GM12865 (cell line): ENCODE data around the gene HMGCS1.

Experiments
- DNase-seq: peaks from one replicate; pipeline ENCODE4 v3.0.0; 2010; ENCODE audit warnings: low read depth
- H3K4me3 ChIP-seq: 2 replicates; pipeline ENCODE4 v1.5.1; 2011; ENCODE audit warnings: mild to moderate bottlenecking, low read depth, low read length, control low read depth
- TF ChIP-seq, protein P1 (sequence below): IDR thresholded peaks from 2 replicates; pipeline ENCODE4 v1.5.1; 2011; ENCODE audit warnings: low read length, control low read depth, low read depth, inconsistent platforms; ENCODE audit not compliant: insufficient read depth; ENCODE audit errors: missing control alignments

HMGCS1 gene

DNA sequence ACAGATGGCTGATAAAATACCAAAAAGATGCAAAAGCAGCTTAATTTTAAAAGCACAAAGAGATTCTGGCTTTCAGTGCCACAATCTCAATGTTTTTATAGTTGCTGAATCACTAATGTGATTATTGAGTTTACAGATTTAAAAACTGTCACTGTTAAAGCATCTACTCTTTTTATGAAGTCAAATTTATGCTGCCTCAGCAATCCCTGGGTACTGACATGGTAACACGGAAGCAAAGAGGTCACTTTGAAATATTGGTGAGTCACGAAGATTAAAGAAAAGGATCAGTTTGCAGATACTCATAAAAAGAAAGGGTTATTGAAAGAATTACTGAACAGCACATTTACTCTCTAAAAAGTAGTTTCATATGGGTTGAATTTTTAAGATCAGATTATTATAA lies 39.7 kb upstream of the HMGCS1 start:
- TF ChIP-seq, protein P1, sequence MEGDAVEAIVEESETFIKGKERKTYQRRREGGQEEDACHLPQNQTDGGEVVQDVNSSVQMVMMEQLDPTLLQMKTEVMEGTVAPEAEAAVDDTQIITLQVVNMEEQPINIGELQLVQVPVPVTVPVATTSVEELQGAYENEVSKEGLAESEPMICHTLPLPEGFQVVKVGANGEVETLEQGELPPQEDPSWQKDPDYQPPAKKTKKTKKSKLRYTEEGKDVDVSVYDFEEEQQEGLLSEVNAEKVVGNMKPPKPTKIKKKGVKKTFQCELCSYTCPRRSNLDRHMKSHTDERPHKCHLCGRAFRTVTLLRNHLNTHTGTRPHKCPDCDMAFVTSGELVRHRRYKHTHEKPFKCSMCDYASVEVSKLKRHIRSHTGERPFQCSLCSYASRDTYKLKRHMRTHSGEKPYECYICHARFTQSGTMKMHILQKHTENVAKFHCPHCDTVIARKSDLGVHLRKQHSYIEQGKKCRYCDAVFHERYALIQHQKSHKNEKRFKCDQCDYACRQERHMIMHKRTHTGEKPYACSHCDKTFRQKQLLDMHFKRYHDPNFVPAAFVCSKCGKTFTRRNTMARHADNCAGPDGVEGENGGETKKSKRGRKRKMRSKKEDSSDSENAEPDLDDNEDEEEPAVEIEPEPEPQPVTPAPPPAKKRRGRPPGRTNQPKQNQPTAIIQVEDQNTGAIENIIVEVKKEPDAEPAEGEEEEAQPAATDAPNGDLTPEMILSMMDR: no peak
- DNase-seq: no peak
- H3K4me3 ChIP-seq: no peak overlapping the region

DNA sequence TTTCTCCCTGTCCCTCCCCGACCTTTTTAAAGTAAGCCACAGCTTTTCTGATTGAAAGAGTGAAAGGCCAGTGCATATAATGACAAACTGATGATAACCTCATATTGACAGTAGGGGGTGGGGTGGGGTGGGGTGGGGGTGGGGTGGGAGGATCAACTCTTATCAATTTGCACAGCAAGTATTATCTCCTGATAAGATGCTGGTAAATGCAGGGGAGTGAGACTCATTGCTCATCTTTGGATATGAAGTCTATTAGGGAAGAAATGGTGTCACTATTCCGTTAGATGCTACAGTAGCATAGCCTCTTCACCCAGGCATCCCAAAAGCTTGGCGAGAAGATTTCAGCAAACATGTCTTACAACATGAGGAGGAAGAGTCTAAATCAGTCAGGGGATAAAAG lies 38.9 kb upstream of the HMGCS1 start:
- DNase-seq: no peak
- TF ChIP-seq, protein P1: no peak
- H3K4me3 ChIP-seq: no peak overlapping the region

DNA sequence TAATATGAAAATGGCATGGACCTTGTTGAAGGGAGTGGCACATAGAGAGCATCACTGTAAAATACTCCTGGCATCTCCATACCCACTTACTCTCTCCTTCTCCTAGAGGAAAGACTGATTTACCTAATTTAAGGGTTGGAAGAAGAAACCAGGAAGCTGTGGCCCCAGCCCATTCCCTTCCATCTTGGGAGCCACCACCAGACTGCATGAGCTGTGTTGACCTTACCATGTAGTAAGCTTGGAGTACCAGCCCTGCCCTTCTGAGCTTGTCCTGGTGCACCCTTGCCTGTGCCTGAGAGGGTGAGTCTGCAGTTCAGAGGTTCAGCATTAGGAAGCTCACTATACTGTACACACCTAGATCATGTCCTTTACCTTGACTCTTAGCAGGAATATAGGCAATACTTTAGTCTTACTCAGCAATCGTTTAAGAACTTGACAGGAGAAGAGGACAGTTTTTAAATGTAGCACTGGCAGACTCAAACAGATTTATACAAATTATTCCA lies 35.7 kb upstream of the HMGCS1 start:
- TF ChIP-seq, protein P1: no peak
- no peak for DNase-seq

DNA sequence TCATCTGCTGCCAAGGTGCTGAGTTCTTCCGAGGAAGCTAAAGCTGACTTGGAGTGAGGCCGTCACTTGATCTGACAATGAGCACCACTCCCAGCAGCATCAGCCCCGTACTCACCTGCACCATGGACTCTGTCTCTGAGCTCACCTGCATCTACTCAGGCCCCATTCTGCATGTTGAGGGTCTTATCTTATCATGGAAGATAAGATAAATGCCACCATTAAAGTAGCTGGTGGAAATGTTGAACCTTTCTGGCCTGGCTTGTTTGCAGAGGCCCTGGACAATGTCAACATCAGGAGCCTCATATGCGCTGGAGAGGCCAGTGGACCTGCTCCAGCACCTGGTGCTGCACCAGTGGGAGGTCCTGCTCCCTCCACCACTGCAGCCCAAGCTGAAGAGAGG lies 35.0 kb upstream of the HMGCS1 start:
- no peak overlapping the region for H3K4me3 ChIP-seq
- TF ChIP-seq, protein P1: no peak
- no peak for DNase-seq

More for the DNA sequence above, 35.7 kb upstream of the HMGCS1 start:
- no peak overlapping the region for H3K4me3 ChIP-seq

DNA sequence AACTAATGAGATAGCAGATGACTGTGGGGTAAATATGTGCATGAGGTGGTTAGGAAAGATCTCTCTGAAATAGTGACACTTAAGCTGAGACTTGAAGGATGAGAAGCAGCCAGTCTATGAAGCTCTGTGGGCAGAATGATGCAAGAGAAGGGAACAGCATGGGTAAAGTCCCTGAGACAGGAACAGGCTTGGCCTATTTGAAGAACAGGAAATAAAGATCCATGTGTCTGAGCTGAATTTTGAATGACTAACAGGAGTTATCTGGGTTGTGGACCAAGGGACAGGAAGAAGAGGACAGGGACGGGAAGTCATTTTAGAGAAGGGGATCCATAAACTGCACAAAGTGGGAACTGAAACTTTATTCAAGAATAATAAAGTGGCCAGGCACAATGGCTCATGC lies 25.6 kb upstream of the HMGCS1 start:
- no peak for DNase-seq
- TF ChIP-seq, protein P1: no peak

DNA sequence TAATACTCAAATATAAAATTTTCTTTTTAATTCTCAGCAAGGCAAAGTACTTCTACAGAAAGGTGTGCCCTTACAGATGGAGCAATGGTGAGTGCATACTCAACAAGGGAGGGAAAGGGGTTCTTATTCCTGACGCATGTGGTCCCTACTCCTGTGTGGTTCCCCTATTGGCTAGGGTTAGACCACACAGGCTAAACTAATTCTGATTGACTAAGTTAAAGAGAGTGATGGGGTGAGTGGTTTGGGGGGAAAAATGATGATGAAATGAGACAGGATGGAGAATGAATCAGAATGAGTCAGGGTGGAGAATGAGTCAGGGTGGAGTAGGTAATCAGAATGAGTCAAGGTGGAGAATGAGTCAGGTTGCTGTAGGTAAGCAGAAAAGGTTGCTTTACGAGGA lies 22.9 kb upstream of the HMGCS1 start:
- TF ChIP-seq, protein P1: no peak
- H3K4me3 ChIP-seq: no peak overlapping the region
- peak; percentile 33 for DNase-seq

More for the DNA sequence above, 25.6 kb upstream of the HMGCS1 start:
- H3K4me3 ChIP-seq: no peak overlapping the region

DNA sequence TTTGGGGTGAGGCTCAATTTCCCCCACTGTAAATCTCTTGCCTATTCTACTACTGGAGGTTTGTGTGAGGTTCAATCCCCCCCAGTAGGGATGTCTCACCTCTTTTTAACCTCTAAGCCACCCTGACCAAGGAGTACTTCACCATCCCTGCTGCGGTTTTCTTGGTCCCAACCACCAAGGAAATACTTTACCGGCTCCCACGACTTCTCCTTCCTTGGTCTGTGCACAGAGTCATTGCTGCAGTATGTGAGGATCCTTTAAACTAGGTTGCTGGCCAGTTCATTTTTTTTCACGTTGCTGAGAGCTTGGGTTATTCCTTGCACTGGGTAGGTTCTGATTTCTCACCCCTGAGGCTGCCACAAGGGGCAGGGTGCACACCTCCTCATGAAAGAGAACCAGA lies 22.5 kb upstream of the HMGCS1 start:
- TF ChIP-seq, protein P1: no peak
- no peak for DNase-seq
- no peak overlapping the region for H3K4me3 ChIP-seq
